GM12878 (cell line): ENCODE results near the gene CCDC85B. TPM values are rescaled to one million over a fixed set of nuclear protein-coding genes. Genes with fewer than 3 reads are reported as not detected.

Experiments used
- ATAC-seq: fragments of 200-7000 bp; cut with Tn5 transposase; 3 replicates; pipeline ENCODE4 v1.9.1; 2020; ENCODE audit warnings: mild to moderate bottlenecking, moderate library complexity
- BruUV-seq: library from RNA; stranded (reverse); fragments of 400-500 nt; replicated peaks from 2 replicates; lab custom pipeline; 2021; lab: Mats Ljungman, UMichigan
- CTCF ChIA-PET: fragments of 300-600 bp; sonication (Branson Sonifier 250); formaldehyde crosslinking; extraction: SDS; loops from one replicate; lab custom pipeline; 2021; ENCODE audit warnings: inconsistent platforms; lab: Yijun Ruan, JAX
- POLR2A ChIA-PET: fragments of 350-600 bp; formaldehyde crosslinking; extraction: SDS; loops from one replicate; lab custom pipeline; 2021; ENCODE audit warnings: inconsistent platforms; lab: Charles Lee
- RAD21 ChIA-PET: fragments of 300-600 bp; sonication (Branson Sonifier 250); formaldehyde crosslinking; loops from one replicate; lab custom pipeline; 2023; ENCODE audit warnings: antibody characterized with exemption; ENCODE audit not compliant: unreplicated experiment; lab: Charles Lee
- SMC1A ChIA-PET: fragments of 300-600 bp; sonication (Branson Sonifier 250); formaldehyde crosslinking; loops from one replicate; lab custom pipeline; 2023; ENCODE audit not compliant: unreplicated experiment, uncharacterized antibody; lab: Charles Lee
- DNase-seq: peaks from one replicate; pipeline ENCODE4 v3.0.0-alpha.2; 2011; ENCODE audit warnings: low read depth, low spot score
- FAIRE-seq: peaks from 3 replicates; lab custom pipeline; 2011; peaks lifted over from hg19 to GRCh38; lab: Jason Lieb, UNC
- H2AFZ ChIP-seq: 2 replicates; pipeline ENCODE4 v1.6.0; 2011; ENCODE audit warnings: low read depth, low read length, control low read depth; ENCODE audit not compliant: control insufficient read depth
- H3K27ac ChIP-seq: 2 replicates; pipeline ENCODE4 v1.5.1; 2011; ENCODE audit warnings: control low read depth; ENCODE audit not compliant: control insufficient read depth, insufficient read depth
- H3K27me3 ChIP-seq, 2 experiments: replicated peaks in 1 of 2; 2 replicates each; pipeline versions ENCODE4 v1.6.0 to v1.6.1; 2011; ENCODE audit warnings: low read length in 1 of 2; ENCODE audit not compliant: control insufficient read depth in 2 of 2, insufficient read depth in 2 of 2
- H3K36me3 ChIP-seq, 2 experiments: 2 replicates each; pipeline ENCODE4 v1.5.1; 2011; ENCODE audit warnings: low read length in 1 of 2; ENCODE audit not compliant: control insufficient read depth in 2 of 2, insufficient read depth in 2 of 2
- H3K4me1 ChIP-seq: 2 replicates; pipeline ENCODE4 v1.6.1; 2011; ENCODE audit warnings: mild to moderate bottlenecking, low read length, moderate library complexity, mixed read lengths; ENCODE audit not compliant: control insufficient read depth, insufficient read depth
- H3K4me2 ChIP-seq: 2 replicates; pipeline ENCODE4 v1.6.0; 2011; ENCODE audit warnings: control low read depth; ENCODE audit not compliant: control insufficient read depth, insufficient read depth
- H3K4me3 ChIP-seq: fragments of 200-600 bp; sonication (generic); 2 replicates; pipeline ENCODE4 v1.5.1; 2016
- H3K79me2 ChIP-seq: 2 replicates; pipeline ENCODE4 v1.6.0; 2011; ENCODE audit warnings: low read length; ENCODE audit not compliant: control insufficient read depth, insufficient read depth
- H3K9ac ChIP-seq: 2 replicates; pipeline ENCODE4 v1.8.0; 2011; ENCODE audit warnings: low read length, control low read depth, mixed read lengths; ENCODE audit not compliant: control insufficient read depth, insufficient read depth
- H3K9me3 ChIP-seq: replicated peaks from 3 replicates; pipeline ENCODE4 v1.5.1; 2011; ENCODE audit warnings: mild to moderate bottlenecking, low read length; ENCODE audit not compliant: control insufficient read depth, insufficient read depth
- H4K20me1 ChIP-seq: 2 replicates; pipeline ENCODE4 v1.6.0; 2011; ENCODE audit not compliant: control insufficient read depth, insufficient read depth
- ATF3 ChIP-seq: IDR thresholded peaks from 2 replicates; pipeline ENCODE4 v1.6.1; 2011; ENCODE audit warnings: low read depth, mild to moderate bottlenecking, low read length, moderate library complexity, borderline replicate concordance; ENCODE audit errors: extremely low read depth
- CBX3 ChIP-seq: fragments of 200-600 bp; sonication (generic); IDR thresholded peaks from 2 replicates; pipeline ENCODE4 v1.6.1; 2016; ENCODE audit warnings: low read depth, borderline replicate concordance
- CUX1 ChIP-seq: IDR thresholded peaks from 2 replicates; pipeline ENCODE4 v1.6.1; 2012; ENCODE audit warnings: improper control_type of control experiment, low read depth, low read length; ENCODE audit not compliant: insufficient replicate concordance
- EED ChIP-seq: sonication (generic); IDR thresholded peaks from 2 replicates; pipeline ENCODE4 v1.6.1; 2016; ENCODE audit warnings: antibody characterized with exemption, low read depth
- EZH2 ChIP-seq: IDR thresholded peaks from 2 replicates; pipeline ENCODE4 v1.6.1; 2012; ENCODE audit warnings: low read depth, mild to moderate bottlenecking, control low read depth, inconsistent platforms, low read length, borderline replicate concordance; ENCODE audit not compliant: control insufficient read depth
- FOXM1 ChIP-seq: IDR thresholded peaks from 2 replicates; pipeline ENCODE4 v1.6.1; 2012; ENCODE audit warnings: low read depth, mild to moderate bottlenecking, inconsistent platforms, low read length, moderate library complexity
- HDAC2 ChIP-seq: fragments of 200-600 bp; sonication (generic); IDR thresholded peaks from 2 replicates; pipeline ENCODE4 v1.6.1; 2017
- IKZF1 ChIP-seq: fragments of 450-650 bp; conservative IDR thresholded peaks from 2 replicates; pipeline ENCODE4 v1.6.1; 2017; ENCODE audit warnings: antibody characterized with exemption, mild to moderate bottlenecking
- KAT2A ChIP-seq: conservative IDR thresholded peaks from 2 replicates; pipeline ENCODE4 v1.6.1; 2011; ENCODE audit warnings: low read depth, low read length; ENCODE audit not compliant: control insufficient read depth
- MYC ChIP-seq: IDR thresholded peaks from 2 replicates; pipeline ENCODE4 v1.6.1; 2011; ENCODE audit warnings: mild to moderate bottlenecking, low read length, moderate library complexity, inconsistent platforms; ENCODE audit not compliant: insufficient read depth, insufficient replicate concordance, insufficient read length, severe bottlenecking
- NFYA ChIP-seq: IDR thresholded peaks from 2 replicates; pipeline ENCODE4 v1.6.1; 2011; ENCODE audit warnings: low read depth, mild to moderate bottlenecking, low read length, improper control_type of control experiment, borderline replicate concordance
- PAX8 ChIP-seq: fragments of 450-650 bp; IDR thresholded peaks from 2 replicates; pipeline ENCODE4 v1.6.1; 2017; ENCODE audit warnings: mild to moderate bottlenecking, moderate library complexity
- POLR2AphosphoS5 ChIP-seq: IDR thresholded peaks from 2 replicates; pipeline ENCODE4 v1.6.1; 2011; ENCODE audit warnings: mild to moderate bottlenecking, low read length, inconsistent platforms
- RCOR1 ChIP-seq: conservative IDR thresholded peaks from 2 replicates; pipeline ENCODE4 v1.6.1; 2012; ENCODE audit warnings: low read depth, low read length, improper control_type of control experiment
- ZNF217 ChIP-seq: fragments of 450-650 bp; IDR thresholded peaks from 2 replicates; pipeline ENCODE4 v1.6.1; 2017; ENCODE audit warnings: antibody characterized with exemption, mild to moderate bottlenecking
- ZNF24 ChIP-seq: fragments of 450-650 bp; IDR thresholded peaks from 2 replicates; pipeline ENCODE4 v1.6.1; 2017; ENCODE audit warnings: antibody characterized with exemption, mild to moderate bottlenecking
- WGBS: methylation state at CpG from one replicate; pipeline ENCODE4 v1.1.6; 2016; ENCODE audit warnings: low lambda C conversion rate; ENCODE audit not compliant: insufficient replicate concordance, insufficient coverage; ENCODE audit errors: missing lambda C conversion rate; 5-methylcytosine and 5-hydroxymethylcytosine counted together
- in situ Hi-C: fragments of 300-500 bp; cut with MboI; formaldehyde crosslinking; loops from 9 replicates; pipeline ENCODE4 v1.14.3; 2018; ENCODE audit warnings: mixed read lengths
- intact Hi-C: fragments of 100-400 bp; cut with micrococcal nuclease; formaldehyde crosslinking; loops from one replicate; pipeline ENCODE4 v1.14.2; 2022; ENCODE audit not compliant: unreplicated experiment
- polyA plus RNA-seq, 11 experiments: library from polyadenylated mRNA; depleted of rRNA in 4 of 11; unstranded in 6 of 11; stranded (reverse) in 5 of 11; fragments of >200 nt; fragmentation: Nextera tagmentation in 4 of 11; fragmentation: Illumina TruSeq in 1 of 11; extraction: Ambion mirVana in 4 of 11; extraction: Trizol in 1 of 11; gene quantifications; 1 replicate in 1 of 11; 2 replicates in 10 of 11; pipeline versions ENCODE4 v1.2.1 to v1.2.3, GENCODE V29; 2011 to 2016; ENCODE audit warnings: inconsistent platforms in 2 of 11, missing spikeins in 2 of 11, low read depth in 1 of 11
- total RNA-seq, 4 experiments: library from RNA; depleted of rRNA in 3 of 4; stranded (reverse); fragments of >200 nt in 3 of 4; fragmentation: Illumina TruSeq in 1 of 4; extraction: Trizol in 1 of 4; gene quantifications; 2 replicates each; pipeline versions ENCODE4 v1.2.1 to v1.2.3, GENCODE V29; 2013 to 2021

The CCDC85B gene
- total and polyA plus RNA-seq, 10 of the 15 experiments (the other 5 are each of a cell fraction or from before 2014, with no cell fraction given), result 0.32 to 114 (median 49.5) TPM

GRCh38 chr11:65921033-65921555, 30.6 kb downstream of the CCDC85B start:
- no peak for DNase-seq
- in situ Hi-C loops, result no loop called here
- no TSS peak for BruUV-seq
- SMC1A ChIA-PET, result interaction anchor here (1.2 kb wide), 1 partner anchor 31 kb away, joined by 3 read pairs; no protein-coding TSS in a partner anchor
- no peaks in the 10 kb centered on the region for H3K27me3 ChIP-seq
- H2AFZ ChIP-seq, result no peak overlapping the region
- H3K27ac ChIP-seq, result peak overlapping the region; percentile 18; the same call in 1 of the 2 replicates
- intact Hi-C loops, result no loop called here
- peak overlapping the region; percentile 95; the same call in 1 of the 2 replicates for H3K4me2 ChIP-seq
- no peak for TF ChIP-seq HDAC2
- TF ChIP-seq CBX3, result no peak
- no peak for TF ChIP-seq EZH2
- TF ChIP-seq CUX1, result no peak
- TF ChIP-seq ZNF24, result no peak
- no peak for TF ChIP-seq FOXM1
- no peak for TF ChIP-seq EED
- no peak for TF ChIP-seq ATF3
- TF ChIP-seq NFYA, result no peak
- no peak for TF ChIP-seq POLR2AphosphoS5
- no peak for TF ChIP-seq RCOR1
- TF ChIP-seq PAX8, result no peak
- TF ChIP-seq KAT2A, result no peak
- TF ChIP-seq ZNF217, result no peak
- no peak for TF ChIP-seq MYC
- TF ChIP-seq IKZF1, result no peak
- 98% methylated on average over 9 of the region's 12 CpGs for WGBS
- POLR2A ChIA-PET, result interaction anchor here (0.6 to 1.5 kb wide), 4 partner anchors 23 to 62 kb away, joined by 3 to 5 read pairs (median 4); partner anchors contain the start of gene MUS81
- peaks cover 22% of the 10 kb centered on the region for H3K4me1 ChIP-seq
- no peaks in the 10 kb centered on the region for H3K9me3 ChIP-seq
- peak overlapping the region; percentile 68; the same call in 1 of the 2 replicates for H3K9ac ChIP-seq
- no peak for FAIRE-seq
- CTCF ChIA-PET, result interaction anchor here (0.7 to 1.4 kb wide), 3 partner anchors 31 to 216 kb away, joined by 3 to 10 read pairs (median 4); partner anchors contain the start of gene CCDC85B
- ATAC-seq, result no peak
- peaks cover 34% of the 10 kb centered on the region for H3K79me2 ChIP-seq
- RAD21 ChIA-PET, result interaction anchor here (1.8 kb wide), 1 partner anchor 30 kb away, joined by 5 read pairs; the partner anchor contains the start of gene CCDC85B
- H4K20me1 ChIP-seq, result no peaks in the 10 kb centered on the region
- peaks cover 0 to 2% of the 10 kb centered on the region in 2 experiments; a peak in 3 of 4 replicates for H3K36me3 ChIP-seq
- peak overlapping the region; percentile 81; the same call in 1 of the 2 replicates for H3K4me3 ChIP-seq
